ENCODE results near the gene KRTAP5-1.

Gene KRTAP5-1

DNA sequence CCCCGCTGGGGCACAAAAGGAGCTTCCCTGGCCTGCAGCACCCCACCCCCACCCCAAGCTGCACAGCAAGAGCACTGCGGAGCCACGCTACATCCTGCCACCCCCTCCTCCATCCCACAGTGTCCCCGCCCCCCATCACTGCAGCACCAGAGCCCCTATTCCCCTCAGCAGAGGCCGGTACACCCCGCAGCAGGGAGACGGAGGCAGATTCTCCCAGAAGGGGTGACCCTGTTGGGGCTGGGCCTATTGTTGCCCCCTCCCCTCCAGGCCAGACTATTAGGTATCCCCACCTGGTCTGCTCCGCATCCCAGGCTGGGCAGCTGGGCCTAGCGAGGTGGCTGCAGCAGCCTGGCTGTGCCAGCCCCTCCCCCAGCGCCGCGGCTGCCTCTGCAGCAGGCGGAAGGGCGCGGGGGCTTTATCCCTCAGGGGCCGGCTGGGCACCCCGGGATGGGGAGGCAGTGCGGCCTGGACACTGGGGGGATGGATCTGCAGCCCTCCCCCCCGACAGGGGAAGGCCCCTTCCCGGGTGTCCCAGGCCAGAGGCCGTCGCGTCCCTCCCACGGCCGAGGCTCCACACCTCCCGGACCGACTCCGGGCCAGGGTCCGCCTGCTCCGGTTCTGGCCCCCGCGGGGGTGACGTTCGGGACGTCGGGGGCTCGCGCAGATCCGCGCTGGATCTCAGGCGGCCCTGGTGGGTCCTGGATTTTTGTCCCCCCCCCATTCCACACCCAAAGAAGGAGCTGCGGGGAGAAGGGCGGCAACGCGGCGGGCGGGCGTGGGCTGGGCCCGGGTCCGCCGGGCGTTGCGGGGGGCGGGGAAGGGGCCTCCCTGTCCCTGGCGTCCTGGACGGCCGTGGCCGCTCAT is 14.0 kb downstream of the KRTAP5-1 start:
- no peak for DNase-seq

DNA sequence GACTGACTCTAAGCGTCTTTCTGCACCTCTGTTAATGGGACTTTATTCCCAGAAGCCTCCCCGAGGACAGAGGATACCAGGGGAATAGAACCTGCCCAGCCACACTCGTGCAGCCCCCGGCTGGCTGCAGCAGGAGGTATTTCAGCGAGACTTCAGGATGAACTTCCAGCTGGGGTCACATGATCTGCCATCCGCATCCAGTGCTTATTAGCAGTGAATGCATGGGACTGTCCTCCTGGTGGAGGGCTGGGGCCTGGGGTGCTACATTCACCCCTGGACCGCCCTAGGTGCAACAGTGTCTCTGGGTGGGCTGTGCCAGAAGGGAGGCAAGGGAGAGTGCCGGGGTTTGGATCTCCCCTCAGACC is 14.6 kb downstream of the KRTAP5-1 start:
- DNase-seq: no peak

DNA sequence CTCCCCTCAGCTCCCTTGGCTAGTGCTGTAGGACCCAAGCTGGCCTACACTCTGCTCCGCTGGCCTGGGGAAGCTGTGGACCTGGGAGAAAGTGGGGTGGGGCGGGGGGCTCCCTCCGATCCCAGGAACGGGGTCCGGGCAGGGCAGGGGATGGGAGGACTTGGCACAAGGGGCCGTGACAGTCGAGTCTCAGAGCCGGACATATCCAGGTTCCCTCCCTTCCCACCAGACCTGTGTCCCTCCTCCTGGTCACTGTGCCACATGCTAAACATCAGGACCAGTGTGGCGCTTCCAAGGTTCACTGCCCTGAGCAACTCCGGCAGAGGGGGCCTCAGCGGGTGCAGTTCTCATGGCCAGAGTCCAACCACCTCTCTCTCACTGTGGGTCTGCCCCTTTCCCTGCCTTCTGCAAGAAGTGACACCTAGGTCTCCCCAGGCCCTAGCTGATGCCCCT is 15.1 kb downstream of the KRTAP5-1 start:
- DNase-seq: no peak

DNA sequence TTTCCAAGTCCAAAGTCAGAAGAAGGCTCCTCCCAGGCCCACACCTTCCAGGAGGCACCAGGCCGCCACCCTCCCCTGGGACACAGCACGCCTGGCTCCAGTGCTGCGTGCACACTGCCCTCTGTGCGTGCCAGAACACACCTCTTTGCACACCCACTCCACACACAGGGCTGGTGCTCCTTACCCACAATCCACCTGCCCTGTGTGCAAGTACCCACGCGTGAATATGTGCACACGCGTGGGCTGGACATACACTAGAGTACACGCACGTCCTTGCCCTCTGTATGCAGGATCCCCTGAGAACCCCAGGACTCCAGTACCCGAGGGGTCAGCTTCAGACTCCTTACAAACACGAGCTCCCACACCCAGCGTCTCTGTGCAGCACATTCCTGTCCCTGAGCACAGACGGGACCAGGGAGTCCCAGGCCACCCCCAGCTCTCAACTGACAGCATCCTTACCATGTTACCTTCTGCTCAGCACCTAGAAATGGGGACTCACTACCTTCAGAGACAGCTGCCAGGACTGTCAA is 15.8 kb downstream of the KRTAP5-1 start:
- no peak for DNase-seq

DNA sequence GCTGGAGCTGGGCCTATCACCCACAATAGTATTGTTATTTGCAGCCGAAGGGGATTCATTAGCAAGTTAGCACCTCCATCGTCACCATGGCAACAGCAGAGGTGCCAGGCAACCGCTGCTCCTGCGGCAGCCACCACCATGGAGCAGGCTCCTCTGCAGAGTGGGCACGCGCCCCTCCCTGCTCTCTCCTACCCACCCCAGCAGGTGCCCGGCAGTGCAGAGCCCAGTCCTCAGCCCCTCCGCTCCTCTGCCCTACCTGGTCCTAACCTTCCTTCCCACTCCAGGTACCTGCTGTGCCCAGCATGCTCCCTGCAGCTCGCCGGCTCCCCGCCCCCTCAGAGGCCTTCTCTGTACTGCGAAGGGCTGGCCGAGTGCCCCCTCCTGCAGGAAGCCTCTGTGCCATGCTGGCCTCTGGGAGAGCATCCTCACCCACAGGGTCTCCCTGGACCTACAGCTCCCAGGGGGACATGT is 16.6 kb downstream of the KRTAP5-1 start:
- peak; percentile 79 for DNase-seq

DNA sequence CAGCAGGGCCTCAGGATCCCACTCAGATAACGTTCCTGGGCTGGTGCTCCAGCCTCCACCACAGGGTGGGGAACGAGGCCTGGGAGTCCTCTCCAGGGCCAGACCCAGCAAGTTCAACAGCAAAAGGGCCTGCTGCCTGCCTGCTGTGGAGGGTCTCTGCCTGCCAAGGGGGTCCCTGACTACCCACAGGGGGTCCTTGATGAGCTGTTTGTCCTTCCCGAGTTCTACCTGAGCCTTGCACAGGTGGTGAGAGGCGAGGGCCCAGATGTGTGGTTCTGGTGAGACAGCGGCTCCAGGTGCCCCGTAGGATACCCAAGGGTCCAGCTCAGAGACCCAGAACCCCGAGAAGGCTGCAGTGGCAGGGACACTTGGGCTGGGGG is 17.4 kb downstream of the KRTAP5-1 start:
- DNase-seq: no peak

DNA sequence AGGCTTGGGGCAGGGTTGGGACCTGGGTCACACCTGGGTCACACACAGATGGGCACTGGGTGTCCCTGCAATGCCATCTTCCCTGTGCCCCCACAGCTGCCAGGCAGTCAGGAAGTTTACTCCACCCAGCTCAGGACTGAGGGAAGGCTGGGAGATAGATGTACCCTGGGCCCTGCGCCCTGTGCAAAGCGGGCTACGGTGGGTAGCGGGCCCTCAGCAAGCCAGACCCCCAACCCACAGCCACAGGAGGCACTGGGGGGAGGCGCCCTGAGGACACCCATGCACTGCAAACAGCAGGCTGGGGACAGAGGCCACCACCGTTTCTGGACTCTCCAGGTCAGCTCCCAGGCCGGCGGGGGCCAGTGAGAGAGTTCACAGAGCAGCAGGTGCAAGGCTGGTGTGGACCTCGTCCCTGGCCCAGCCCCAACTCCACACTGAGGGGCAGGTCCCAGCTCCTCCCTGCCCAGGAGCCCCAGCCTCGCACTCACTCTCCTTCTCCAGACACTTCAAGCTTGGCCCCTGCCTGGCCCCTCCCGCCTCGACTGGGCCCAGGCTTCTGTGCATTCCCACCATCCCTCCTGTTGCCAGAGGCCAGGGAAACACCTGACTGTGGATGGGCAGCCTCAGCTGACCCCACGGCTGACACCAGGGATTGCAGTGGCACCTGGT is 17.9 kb downstream of the KRTAP5-1 start:
- DNase-seq: no peak

DNA sequence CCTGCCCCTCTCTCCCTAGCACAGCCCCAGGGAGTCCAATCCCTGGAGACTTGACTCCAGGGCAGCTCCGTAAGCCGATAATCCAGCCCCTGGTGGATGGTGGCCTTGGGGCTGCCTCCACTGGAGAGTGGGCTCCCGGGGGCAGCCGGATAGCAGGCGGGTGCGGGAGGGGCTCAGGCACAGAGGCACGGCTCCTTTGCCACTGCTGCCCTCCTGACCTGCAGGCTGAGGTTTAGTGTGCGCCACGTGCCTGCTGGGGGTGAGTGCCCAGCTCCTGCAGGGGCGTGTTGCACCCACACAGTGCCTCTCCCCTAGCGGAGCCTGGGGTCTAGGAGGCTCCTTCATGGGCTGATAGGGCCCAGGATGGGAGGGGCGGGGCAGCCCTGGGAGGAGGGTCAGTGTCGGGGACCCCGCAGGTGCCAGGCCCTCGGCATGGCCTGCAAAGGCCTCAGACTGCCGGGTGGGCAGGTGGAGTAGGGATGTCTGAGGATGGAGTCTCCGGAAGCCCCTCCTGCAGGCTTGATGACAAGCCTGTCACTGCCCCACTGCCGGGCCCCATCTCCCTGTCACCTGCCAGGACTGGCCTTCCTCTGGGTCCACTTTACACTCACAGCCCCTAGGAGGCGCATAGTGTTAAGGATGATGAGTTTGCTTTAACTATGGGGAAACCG is 18.6 kb downstream of the KRTAP5-1 start:
- DNase-seq: no peak

DNA sequence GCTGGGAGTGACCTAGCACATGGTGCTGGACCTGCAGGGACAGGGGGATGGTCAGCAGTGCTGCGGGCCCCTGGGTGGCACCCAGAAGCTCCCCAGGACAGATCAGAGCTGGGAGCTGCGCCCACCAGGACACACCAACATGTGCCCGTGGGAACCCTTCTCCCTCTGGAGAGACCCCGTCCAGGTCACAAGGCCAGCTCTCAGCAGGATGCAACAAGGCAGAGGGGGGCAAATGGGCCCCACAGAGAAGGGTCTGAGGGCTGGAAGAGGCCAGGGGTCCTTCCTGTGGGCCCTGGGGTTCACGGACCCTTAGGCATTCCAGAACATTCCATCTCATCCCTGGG is 19.2 kb downstream of the KRTAP5-1 start:
- no peak for DNase-seq

DNA sequence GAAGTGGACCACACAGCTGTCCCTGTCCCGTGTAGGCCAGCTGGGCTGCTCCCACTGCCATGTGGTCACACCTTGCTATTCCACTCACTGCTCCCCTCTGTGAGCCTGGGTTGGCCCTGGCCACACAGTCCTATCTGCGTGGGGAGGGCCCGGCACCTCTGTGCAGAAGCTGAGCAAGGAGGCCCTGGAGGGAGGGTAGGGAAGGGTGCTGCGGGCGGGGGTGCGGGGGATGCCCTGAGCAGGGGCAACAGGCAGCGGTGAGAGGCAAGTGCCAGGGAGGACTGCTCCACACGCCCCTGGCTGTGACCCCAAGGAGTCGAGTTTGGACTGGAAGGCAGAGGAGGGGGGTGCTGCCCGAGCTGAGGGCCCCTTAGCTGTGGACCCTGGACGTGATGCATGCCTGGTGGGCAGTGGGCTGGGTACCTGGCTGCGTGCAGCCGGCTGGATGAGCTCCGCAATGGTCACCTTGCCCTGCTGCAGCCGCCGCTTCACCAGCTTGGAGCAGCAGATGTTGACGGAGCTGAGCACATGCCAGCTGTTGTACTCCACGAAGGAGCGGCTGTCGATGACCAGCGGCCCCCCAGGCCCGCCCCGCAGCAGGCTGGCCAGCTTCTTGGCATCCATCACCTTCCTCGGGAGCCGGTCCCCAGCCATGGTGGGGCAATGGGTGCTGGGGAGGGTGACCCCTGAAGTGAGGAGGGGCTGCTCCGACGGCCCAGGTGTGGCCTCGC is 19.7 kb downstream of the KRTAP5-1 start:
- DNase-seq: no peak

DNA sequence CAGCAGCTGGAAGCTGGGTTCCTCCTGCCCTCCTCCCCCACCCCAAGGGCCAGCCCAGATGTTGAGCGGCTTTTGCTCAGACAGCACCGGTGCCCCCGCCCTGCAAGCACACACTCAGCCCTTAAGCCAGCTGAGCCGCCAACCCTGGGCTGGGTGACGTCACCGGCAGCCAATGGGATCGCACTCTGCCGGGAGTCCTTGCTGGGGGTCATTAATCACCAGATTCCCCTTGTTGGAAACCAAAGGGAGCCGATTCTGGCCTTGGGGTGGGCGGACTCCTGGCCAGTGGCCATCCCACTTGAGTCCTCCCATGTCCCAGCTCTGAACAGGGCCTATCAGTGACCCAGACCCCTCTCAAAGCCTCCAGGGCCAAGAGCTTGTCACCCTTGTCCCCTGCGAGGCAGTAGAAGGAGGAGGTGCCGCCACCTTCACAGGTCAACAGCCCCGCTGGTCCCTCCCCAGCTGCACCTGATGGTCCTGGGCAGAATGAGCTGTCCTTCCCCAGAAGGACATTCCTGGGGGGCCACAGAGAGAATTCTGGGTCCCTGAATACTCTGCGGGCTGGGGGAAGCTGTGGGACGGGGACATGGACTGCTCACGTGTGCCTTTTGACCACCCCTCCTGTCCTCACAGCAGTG is 20.4 kb downstream of the KRTAP5-1 start:
- DNase-seq: no peak

DNA sequence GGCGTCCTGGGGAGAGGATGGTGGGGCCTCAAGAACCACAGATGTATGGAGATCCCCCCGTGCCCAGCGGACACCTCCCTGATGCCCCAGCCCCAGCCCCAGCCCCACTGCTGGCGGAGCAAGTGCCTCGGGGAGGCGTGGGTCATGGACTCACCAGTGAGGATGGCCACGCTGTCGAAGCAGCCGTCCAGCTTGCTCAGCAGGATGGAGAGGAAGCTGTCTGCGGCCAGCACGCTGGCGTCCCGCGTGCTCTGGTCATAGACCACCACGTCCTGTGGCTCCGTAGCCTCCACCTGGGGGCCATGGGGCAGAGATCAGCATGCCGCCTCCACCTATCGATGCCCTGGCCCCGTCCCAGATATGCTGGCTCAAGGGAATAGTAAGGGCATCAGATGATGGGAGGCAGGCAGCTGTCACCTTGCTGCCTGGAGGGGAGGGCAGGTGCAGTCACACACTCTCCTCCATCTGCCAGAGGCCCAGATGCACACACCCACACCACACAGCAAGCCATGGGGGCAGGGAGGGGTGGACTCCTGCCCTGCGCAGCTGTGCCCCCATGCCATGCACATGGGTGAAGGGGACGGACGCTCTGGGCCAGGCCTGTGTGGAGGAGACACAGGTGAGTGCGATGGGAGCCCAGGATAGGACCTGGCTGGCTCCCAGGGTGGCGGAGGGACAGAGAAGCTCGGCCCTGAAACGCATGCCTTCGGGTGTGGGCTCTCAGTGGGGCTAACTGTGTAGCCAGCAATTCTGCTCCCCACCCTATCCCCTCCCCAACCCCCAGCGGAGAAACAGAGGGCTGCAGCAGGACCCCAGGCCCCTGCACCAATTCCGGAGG is 21.2 kb downstream of the KRTAP5-1 start:
- no peak for DNase-seq

DNA sequence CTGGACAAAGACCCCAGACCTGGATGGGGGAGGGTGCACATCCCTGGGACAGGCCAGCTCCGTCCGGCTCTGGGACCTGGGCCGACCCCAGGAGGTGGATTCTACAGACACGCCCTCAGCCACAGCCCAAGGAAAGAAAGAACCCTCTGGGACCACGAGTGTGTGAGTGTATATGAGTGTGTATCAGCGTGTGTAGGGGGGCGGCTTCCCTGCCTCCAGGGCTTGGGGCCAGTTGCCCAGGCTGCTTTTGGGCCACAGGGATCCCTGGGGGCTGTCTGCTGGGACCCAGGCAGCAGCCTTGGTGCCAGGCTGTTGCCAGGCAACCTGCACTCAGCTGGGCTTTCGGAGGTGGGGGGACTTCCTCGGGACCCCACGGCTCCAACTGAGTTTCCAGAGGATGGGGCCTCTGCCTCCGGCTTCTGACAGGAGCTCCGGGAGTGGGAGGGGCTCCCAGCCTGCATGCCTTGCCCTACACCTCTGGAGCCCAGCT is 21.9 kb downstream of the KRTAP5-1 start:
- no peak for DNase-seq

DNA sequence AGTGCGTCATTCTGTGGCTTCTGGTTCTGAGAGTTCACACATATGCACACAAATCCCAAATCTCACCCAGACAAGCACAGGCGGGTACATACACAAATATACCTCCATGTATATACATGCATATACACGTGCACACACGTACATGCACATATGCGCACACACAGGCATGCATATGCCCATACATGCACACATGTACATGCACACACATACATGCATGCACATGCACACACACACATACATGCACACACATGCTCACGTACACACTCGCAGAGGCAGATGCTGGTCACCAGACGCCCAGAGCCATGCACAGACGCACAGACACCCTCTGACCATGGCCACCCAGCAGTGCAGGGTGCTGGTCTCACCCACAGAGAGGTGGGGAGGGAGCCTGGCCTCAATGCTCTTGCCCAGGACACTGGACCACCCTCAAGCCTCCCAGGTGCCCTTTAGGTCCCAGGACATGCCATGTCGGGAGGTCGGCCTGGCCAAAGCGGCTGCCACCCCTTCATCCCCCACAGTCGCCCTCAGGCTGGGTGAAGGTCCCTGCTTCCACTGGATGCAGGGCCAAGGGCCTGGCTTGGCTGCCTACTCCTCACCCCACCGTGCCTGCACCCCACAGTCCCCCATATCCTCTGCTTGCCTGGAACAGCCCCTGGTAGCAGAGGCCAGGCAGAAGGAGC is 22.5 kb downstream of the KRTAP5-1 start:
- no peak for DNase-seq

DNA sequence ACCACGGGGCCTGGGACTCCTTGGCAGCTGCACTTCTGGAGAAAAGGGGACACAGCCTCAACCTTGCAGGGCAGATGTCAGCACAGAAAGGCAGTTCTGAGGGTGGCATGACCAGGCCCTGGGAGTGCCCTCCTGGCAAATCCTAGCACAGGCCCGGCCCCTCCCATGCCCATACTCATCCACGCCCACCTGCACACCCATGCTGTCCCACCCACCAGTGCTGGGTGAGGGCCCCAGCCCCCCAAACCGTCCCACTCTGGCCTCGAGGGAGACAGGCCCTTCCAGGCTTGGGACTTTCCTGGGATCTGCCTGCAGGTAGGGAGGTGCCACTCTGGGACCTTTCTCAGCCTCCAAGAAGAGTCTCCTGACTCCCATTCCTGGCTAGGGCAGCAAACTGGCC is 23.1 kb downstream of the KRTAP5-1 start:
- DNase-seq: no peak

DNA sequence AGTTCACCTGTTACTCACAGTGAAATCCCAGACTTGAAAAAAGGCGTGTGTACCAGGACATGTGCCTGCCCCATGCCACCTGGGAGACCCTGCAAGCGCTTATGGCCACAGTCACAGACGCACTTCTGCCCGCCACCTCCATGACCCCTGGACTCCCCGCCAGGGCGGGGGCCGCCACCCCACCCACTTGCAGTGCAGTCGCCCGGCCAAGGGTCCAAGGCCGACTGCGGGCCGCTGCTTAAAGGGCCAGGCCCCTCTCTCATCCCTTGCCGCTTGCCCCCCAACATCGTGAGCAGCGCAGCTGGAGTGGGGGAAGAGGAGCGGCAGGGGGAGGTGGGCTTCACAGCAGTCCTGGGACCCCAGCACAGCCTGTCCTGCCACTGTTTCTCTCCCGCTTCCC is 23.8 kb downstream of the KRTAP5-1 start:
- no peak for DNase-seq

DNA sequence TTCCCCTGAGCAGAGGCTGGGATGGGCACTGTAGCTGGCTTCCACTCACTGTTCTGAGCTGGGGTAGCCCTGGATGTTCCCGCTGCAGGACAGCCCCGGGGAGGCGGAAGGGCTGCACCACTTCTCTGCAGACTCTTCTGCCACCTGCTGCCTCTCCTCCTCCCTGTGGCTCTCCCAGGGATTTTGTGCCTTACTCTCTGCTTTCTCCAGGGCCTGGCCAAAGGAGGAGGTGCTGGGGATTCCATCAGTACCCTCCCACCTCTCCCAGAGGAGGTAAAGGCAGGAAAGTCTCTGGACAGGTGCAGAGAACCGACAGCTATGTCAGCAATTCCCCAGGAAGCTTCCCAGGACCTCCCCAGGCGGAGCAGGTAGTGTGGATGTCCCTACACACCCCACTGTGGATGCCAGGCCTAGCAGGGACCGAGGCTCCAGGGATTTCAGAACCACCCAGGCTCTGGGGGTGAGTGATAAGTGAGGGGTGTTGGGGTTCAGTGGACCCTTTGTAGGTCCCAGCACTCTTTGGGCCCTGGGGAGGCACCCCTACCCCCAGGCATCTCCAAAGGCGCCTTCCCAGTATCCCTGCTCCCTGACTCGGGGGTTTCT is 24.3 kb downstream of the KRTAP5-1 start:
- DNase-seq: no peak

DNA sequence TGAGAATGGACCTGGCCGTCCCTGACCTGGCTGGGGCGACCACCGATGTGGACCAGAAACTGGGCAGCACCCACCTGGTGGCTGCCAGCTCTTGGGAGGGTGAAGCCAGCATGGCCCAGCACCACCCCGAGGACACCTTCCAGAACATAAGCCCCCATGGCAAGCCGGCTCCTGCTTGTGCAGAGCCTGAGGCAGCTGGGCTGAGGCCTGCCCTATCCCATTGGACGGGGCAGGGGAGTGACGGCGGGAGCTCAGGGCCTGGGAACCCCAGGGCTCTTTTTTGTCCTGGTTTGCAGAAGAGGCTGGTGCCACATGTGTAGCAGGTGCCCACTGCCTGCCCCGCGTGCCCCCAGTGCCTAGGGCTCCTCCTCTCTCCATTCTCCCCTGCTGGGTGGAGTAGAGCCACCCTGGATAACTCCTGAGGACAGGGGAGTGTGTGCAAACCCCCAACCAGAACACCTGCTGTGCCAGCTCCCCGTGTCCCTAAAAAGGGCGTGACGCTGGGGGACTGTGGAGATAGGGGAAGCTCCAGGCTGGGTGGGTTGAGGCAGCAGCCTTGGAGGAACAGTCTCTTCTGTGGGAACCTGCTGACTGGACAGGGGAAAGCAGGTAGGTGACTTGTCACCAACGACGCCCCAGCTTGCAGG is 25.0 kb downstream of the KRTAP5-1 start:
- no peak for DNase-seq

DNA sequence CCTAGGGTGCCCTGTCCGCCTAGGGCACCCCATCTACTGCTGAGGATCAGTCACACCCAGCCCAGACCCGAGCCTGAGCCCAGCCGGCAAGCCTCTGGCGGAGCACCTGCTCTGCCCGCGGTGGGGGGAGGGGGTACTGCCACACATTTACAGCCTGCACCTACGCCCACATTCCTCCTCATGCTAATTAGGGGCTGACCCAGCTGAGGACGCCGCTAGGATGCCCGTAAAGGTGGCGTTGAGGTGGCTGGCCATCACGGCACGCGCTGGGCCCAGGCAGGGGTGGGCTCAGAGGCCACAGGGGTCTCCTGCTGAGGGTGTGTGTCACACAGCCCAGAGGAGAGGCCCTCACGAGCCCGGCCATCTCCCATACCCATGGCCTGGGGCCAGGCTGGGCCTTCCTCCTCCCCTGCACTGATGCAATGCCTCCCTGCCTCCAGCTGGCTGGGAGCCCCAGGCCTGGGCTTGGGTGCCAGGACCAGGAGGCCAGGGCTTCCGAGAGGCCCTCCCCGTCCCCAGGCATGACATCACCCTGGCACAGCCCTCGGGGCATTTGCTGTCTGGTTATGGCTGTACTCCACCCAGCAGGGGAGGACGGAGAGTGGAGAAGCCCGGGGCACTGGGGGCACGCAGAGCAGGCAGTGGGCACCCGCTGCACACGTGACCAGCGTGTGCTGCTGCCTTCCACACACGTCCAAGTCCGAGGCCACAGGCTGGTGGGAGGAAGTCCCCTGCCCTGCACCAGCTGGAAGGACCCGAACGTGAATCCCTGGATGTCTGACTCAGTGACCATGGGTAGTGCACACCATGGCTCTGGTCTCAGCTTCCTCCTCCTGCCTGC is 25.8 kb downstream of the KRTAP5-1 start:
- DNase-seq: no peak
